ENCODE results near the gene CHD6.

CHD6 gene

GRCh38 chr20:41370176-41370575 is 248.0 kb downstream of the CHD6 start:
- no peak for ATAC-seq
- TF ChIP-seq ESRRG (CRISPR knock-in tag; IDR thresholded peaks at IDR 0.05), result no peak
- TF ChIP-seq ZNF565 (CRISPR knock-in tag; conservative IDR thresholded peaks at IDR 0.05; ENCODE audit: low read depth), result no peak
- no peak for TF ChIP-seq PPARA (CRISPR knock-in tag; IDR thresholded peaks at IDR 0.05; ENCODE audit: borderline replicate concordance)

- no peak for ATAC-seq
Observed at GRCh38 chr20:41369673-41370072, 248.5 kb downstream of the CHD6 start.

GRCh38 chr20:41367956-41368355 is 250.2 kb downstream of the CHD6 start:
- ATAC-seq, result no peak
- TF ChIP-seq ZFP3 (CRISPR knock-in tag; IDR thresholded peaks at IDR 0.05) (no peak), CSRNP3 (CRISPR knock-in tag; IDR thresholded peaks at IDR 0.05) (no peak), PATZ1 (CRISPR knock-in tag; IDR thresholded peaks at IDR 0.05; ENCODE audit: borderline replicate concordance) (no peak), ZNF8 (CRISPR knock-in tag; IDR thresholded peaks at IDR 0.05) (no peak), BACH2 (CRISPR knock-in tag; IDR thresholded peaks at IDR 0.05; ENCODE audit: borderline replicate concordance) (no peak), ARNTL (CRISPR knock-in tag; IDR thresholded peaks at IDR 0.05; ENCODE audit: borderline replicate concordance, low read depth) (no peak), SNAI2 (CRISPR knock-in tag; IDR thresholded peaks at IDR 0.05) (no peak), ZNF565 (CRISPR knock-in tag; conservative IDR thresholded peaks at IDR 0.05; ENCODE audit: low read depth) (no peak)

More at GRCh38 chr20:41369673-41370072, 248.5 kb downstream of the CHD6 start:
- TF ChIP-seq RARB (CRISPR knock-in tag; IDR thresholded peaks at IDR 0.05) (no peak), PPARA (CRISPR knock-in tag; IDR thresholded peaks at IDR 0.05; ENCODE audit: borderline replicate concordance) (no peak), SNAI2 (CRISPR knock-in tag; IDR thresholded peaks at IDR 0.05) (no peak), ARNTL (CRISPR knock-in tag; IDR thresholded peaks at IDR 0.05; ENCODE audit: borderline replicate concordance, low read depth) (no peak), OSR1 (CRISPR knock-in tag; IDR thresholded peaks at IDR 0.05) (no peak), TOX (CRISPR knock-in tag; IDR thresholded peaks at IDR 0.05; ENCODE audit: borderline replicate concordance) (no peak), TCF4 (CRISPR knock-in tag; IDR thresholded peaks at IDR 0.05; ENCODE audit: borderline replicate concordance) (no peak), ZC3H10 (CRISPR knock-in tag; IDR thresholded peaks at IDR 0.05) (no peak), CREB5 (CRISPR knock-in tag; IDR thresholded peaks at IDR 0.05; ENCODE audit: low read depth) (no peak), ESRRG (CRISPR knock-in tag; IDR thresholded peaks at IDR 0.05) (no peak), CSRNP3 (CRISPR knock-in tag; IDR thresholded peaks at IDR 0.05) (no peak), ZFP3 (CRISPR knock-in tag; IDR thresholded peaks at IDR 0.05) (no peak), ZNF565 (CRISPR knock-in tag; conservative IDR thresholded peaks at IDR 0.05; ENCODE audit: low read depth) (no peak), ZFP30 (CRISPR knock-in tag; IDR thresholded peaks at IDR 0.05) (no peak), ZNF8 (CRISPR knock-in tag; IDR thresholded peaks at IDR 0.05) (no peak), ZNF70 (CRISPR knock-in tag; IDR thresholded peaks at IDR 0.05) (no peak), BACH2 (CRISPR knock-in tag; IDR thresholded peaks at IDR 0.05; ENCODE audit: borderline replicate concordance) (no peak), POU6F1 (CRISPR knock-in tag; IDR thresholded peaks at IDR 0.05; ENCODE audit: borderline replicate concordance, low read depth) (no peak), TSHZ2 (CRISPR knock-in tag; IDR thresholded peaks at IDR 0.05) (no peak), GLIS3 (CRISPR knock-in tag; IDR thresholded peaks at IDR 0.05) (no peak)
